ENCODE measurements around the gene ASB16. TPM values are rescaled to one million over a fixed set of nuclear protein-coding genes. Genes with fewer than 3 reads are reported as not detected.

The ASB16 gene
- total RNA-seq, 5 donors from 2014 or later (not counting 1 experiment from before 2014, with no cell fraction given) = 0.15 TPM; not detected in 4

DNA sequence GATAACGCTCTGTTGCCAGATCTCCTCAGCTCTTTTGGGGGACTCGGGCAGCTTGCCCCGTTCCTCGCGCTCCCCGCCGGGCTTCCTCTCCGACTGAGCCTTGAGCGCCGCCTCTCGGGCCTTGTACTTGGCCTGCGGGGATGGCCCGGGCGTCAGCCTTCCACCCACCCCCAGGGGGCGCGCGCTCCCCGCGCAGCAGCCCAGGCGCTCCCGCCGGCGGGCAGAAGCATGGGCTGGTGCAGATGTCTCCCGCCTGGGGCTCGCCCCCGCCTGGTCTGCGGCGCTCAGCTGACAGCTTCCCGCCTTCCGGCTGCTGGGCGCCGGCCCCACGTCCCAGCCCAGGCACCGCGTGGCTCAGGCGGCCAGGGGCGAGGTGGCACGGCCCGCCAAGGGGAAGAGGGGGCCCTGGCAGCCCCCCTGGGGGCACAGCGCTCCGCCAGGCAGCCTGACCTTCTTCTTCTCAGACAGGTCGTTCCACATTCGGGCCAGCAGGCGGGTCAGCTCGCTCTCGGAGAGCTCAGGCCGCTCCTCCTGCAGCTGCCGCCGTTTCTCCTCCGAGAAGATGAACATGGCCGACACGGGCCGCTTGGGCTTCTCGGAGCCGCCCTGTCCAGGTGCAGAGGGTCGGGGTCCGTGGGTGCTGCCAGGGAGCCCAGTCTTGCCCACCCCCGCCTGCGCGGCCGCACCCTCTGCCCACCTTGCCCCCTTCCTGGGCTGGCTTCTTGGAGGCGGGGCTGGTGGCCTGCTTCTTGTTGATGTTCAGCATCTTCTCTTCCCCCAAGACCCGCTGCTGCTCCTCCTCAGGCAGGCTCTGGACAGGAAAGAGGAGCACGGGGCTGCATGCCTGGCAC, 40.1 kb downstream of the ASB16 start:
- Mint-ChIP-seq H3K4me3 (peak overlapping the region; percentile 34 to 62 (median 50)), H3K4me1 (peaks cover 54 to 68% (median 63%) of the 10 kb centered on the region in 3 donors), H3K9me3 (no peaks in the 10 kb centered on the region), H3K36me3 (peaks cover 36% of the 10 kb centered on the region), H3K27ac (peak overlapping the region; percentile 70 to 83), H3K27me3 (no peaks in the 10 kb centered on the region)
- POLR2A ChIA-PET = interaction anchor here in 1 of 2 donors (0.5 to 0.6 kb wide), 2 partner anchors 15 to 54 kb away, joined by 4 to 6 read pairs; no protein-coding TSS in a partner anchor
- H3K4me3 ChIP-seq (ENCODE audit: control insufficient read depth in 1 of 2, extremely low read depth in 1 of 2, low read length in 1 of 2) = no peak overlapping the region
- CTCF ChIA-PET = interaction anchor here (0.5 to 2.0 kb wide), 15 partner anchors 9 to 138 kb away, joined by 3 to 13 read pairs (median 5); partner anchors contain the start of genes GRN (in 2 of the 2), HDAC5 (in 1 of the 2) and TMUB2 (in 1 of the 2)
- DNase-seq (peak; percentile 81 to 95 (median 89)), ATAC-seq (replicated peaks in 1 of 4) (peak; percentile 95 to 96 (median 96))
- peak overlapping the region; percentile 62 for H3K27ac ChIP-seq (ENCODE audit: low read length)
- peaks cover 17 to 73% of the 10 kb centered on the region in 2 experiments for H3K4me1 ChIP-seq (ENCODE audit: control insufficient read depth in 1 of 2, extremely low read depth in 1 of 2, insufficient read depth in 2 of 2, low read length in 2 of 2)
- no peaks in the 10 kb centered on the region for H3K27me3 ChIP-seq (replicated peaks in 1 of 2; ENCODE audit: control insufficient read depth in 2 of 2, extremely low read depth in 1 of 2, insufficient read depth in 2 of 2, low read length in 1 of 2)
- WGBS (ENCODE audit: insufficient coverage) = 32% methylated on average over 58 of the region's 64 CpGs
- H3K36me3 ChIP-seq (ENCODE audit: control insufficient read depth in 2 of 2, extremely low read depth in 1 of 2, insufficient read depth in 1 of 2, low read length in 1 of 2) = peaks cover 29 to 76% of the 10 kb centered on the region in 2 donors
- H3K9me3 ChIP-seq = no peaks in the 10 kb centered on the region

- H3K36me3 ChIP-seq (ENCODE audit: control insufficient read depth in 2 of 2, extremely low read depth in 1 of 2, insufficient read depth in 1 of 2, low read length in 1 of 2) = peaks cover 29 to 85% of the 10 kb centered on the region in 2 donors
- H3K36me3 Mint-ChIP-seq = peaks cover 46% of the 10 kb centered on the region
- H3K4me3 ChIP-seq (ENCODE audit: control insufficient read depth in 1 of 2, extremely low read depth in 1 of 2, low read length in 1 of 2) = no peak overlapping the region
- DNase-seq (no peak), ATAC-seq (replicated peaks in 1 of 4) (no peak)
- H3K27ac Mint-ChIP-seq = peak overlapping the region; percentile 23 to 52
- POLR2A ChIA-PET = interaction anchor here in 1 of 2 donors (0.6 kb wide), 1 partner anchor 25 kb away, joined by 3 read pairs; no protein-coding TSS in a partner anchor
- H3K27me3 Mint-ChIP-seq = no peaks in the 10 kb centered on the region
- WGBS (ENCODE audit: insufficient coverage) = 93% methylated on average over 15 of the region's 30 CpGs
- peaks cover 64 to 72% (median 66%) of the 10 kb centered on the region in 3 donors for H3K4me1 Mint-ChIP-seq
- no peak overlapping the region for H3K27ac ChIP-seq (ENCODE audit: low read length)
- CTCF ChIA-PET = interaction anchor here (0.6 to 2.0 kb wide), 5 partner anchors 9 to 134 kb away, joined by 3 to 12 read pairs (median 5); partner anchors contain the start of gene GRN (in 1 of the 2)
- no peaks in the 10 kb centered on the region for H3K27me3 ChIP-seq (replicated peaks in 1 of 2; ENCODE audit: control insufficient read depth in 2 of 2, extremely low read depth in 1 of 2, insufficient read depth in 2 of 2, low read length in 1 of 2)
- no peaks in the 10 kb centered on the region for H3K9me3 Mint-ChIP-seq
- H3K9me3 ChIP-seq = no peaks in the 10 kb centered on the region
- peak overlapping the region in 1 of 3 donors; percentile 38 for H3K4me3 Mint-ChIP-seq
- H3K4me1 ChIP-seq (ENCODE audit: control insufficient read depth in 1 of 2, extremely low read depth in 1 of 2, insufficient read depth in 2 of 2, low read length in 2 of 2) = peaks cover 27 to 82% of the 10 kb centered on the region in 2 experiments
Observed at GRCh38 chr17:44211281-44212265, 41.1 kb downstream of the ASB16 start.

DNA sequence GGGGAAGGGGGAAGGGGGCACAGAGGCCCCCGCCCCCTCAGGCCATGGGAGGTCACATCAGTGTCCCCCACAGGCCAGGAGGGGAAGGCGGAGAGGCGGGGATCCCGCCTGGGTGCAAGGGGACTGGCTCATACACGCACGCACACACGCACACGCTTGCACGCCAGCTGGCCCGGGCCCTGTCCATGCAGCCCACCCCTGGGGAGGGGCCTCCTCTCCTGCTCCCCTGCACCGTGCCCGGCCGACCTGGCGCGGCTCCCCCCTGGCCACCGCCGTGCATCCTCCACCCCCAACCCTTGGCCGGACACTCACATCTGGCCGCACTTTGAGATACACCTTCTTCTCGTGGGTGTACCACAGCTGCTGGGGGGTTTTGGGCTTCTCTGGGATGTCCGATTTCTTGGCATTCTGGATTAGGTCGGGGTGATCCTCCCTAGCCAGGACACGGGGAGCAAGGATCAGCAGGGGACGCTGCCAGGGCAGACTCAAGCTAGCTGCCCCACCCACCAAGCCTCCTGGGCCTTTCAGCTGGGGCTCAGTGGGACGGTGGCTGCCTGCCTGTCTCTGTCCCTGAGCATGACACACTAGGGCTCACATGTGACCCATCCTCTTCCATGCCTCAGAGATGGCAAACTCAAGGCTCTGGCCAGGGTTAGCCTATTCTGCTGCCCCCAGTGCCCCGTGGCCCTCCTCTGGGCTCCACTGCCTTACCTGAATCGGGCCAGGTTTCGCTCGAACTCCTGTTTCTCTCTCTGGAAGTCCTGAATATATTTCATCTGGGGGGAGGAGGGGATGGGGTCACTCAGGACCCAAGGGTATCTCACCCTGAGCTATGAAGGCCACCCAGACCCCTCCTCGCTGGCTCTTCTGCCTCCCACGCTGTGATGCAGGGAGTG, 42.3 kb downstream of the ASB16 start:
- Histone ChIP-seq H3K36me3 (ENCODE audit: control insufficient read depth in 2 of 2, extremely low read depth in 1 of 2, insufficient read depth in 1 of 2, low read length in 1 of 2) (peaks cover 29 to 76% of the 10 kb centered on the region in 2 donors), H3K27ac (ENCODE audit: low read length) (peak overlapping the region; percentile 2), H3K27me3 (replicated peaks in 1 of 2; ENCODE audit: control insufficient read depth in 2 of 2, extremely low read depth in 1 of 2, insufficient read depth in 2 of 2, low read length in 1 of 2) (no peaks in the 10 kb centered on the region), H3K4me1 (ENCODE audit: control insufficient read depth in 1 of 2, extremely low read depth in 1 of 2, insufficient read depth in 2 of 2, low read length in 2 of 2) (peaks cover 37 to 90% of the 10 kb centered on the region in 2 experiments), H3K9me3 (no peaks in the 10 kb centered on the region), H3K4me3 (ENCODE audit: control insufficient read depth in 1 of 2, extremely low read depth in 1 of 2, low read length in 1 of 2) (no peak overlapping the region)
- peak overlapping the region in 1 of 3 donors; percentile 80 for H3K4me3 Mint-ChIP-seq
- ChIA-PET CTCF (interaction anchor here (0.6 to 1.5 kb wide), 2 partner anchors 104 to 133 kb away, joined by 4 read pairs; no protein-coding TSS in a partner anchor), POLR2A (interaction anchor here in 1 of 2 donors (0.6 kb wide), 1 partner anchor 27 kb away, joined by 3 read pairs; no protein-coding TSS in a partner anchor)
- peaks cover 75 to 81% (median 78%) of the 10 kb centered on the region in 3 donors for H3K4me1 Mint-ChIP-seq
- DNase-seq = no peak
- H3K27ac Mint-ChIP-seq = peak overlapping the region; percentile 94 to 98
- no peaks in the 10 kb centered on the region for H3K27me3 Mint-ChIP-seq
- H3K36me3 Mint-ChIP-seq = peaks cover 46% of the 10 kb centered on the region
- H3K9me3 Mint-ChIP-seq = no peaks in the 10 kb centered on the region
- no peak for ATAC-seq (replicated peaks in 1 of 4)
- 98% methylated on average over 13 of the region's 31 CpGs for WGBS (ENCODE audit: insufficient coverage)

DNA sequence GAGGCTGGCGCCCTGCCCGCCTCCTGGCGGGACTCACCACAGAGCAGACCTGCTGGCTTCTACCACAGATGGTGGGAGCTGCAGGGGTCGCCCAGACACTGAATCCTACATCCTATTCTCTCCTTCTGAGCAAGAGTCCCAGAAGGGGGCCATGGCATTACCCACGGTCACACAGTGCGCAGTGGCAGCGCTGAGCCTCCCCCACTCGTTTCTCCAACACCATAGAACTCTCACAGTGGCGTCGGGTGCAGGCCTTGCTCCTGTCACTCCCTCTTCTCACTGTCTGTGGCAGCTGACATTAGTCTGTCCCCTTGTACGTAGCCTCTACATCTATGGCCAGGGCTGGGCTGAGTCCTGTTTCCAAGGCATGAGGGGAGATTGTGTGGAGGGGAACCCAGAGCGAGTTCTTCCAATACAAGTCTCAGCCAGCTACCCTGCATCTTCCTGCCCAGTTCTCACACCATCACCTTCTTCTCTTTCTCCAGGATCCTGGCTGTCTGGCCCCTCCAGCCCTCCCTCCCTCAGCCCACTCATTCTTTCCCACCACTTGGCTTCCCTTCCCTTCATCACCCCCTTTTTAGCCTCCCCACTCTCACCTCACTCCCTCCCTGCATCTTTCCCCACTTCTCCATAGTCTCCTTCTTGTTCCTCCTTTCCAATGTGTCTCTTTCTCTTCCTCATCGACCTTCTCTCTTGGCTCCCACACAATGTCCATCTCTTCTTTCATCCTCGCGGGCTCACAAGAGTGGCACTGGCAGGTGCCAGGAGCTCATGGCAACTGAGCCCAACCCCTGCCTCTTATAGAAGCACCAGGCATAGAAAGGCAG, 43.1 kb downstream of the ASB16 start:
- 90% methylated on average over 10 of the region's 15 CpGs for WGBS (ENCODE audit: insufficient coverage)
- Mint-ChIP-seq H3K36me3 (peaks cover 42% of the 10 kb centered on the region), H3K4me3 (peak overlapping the region in 1 of 3 donors; percentile 80), H3K27ac (peak overlapping the region; percentile 94 to 98), H3K4me1 (peaks cover 74 to 78% (median 75%) of the 10 kb centered on the region in 3 donors), H3K27me3 (no peaks in the 10 kb centered on the region), H3K9me3 (no peaks in the 10 kb centered on the region)
- Histone ChIP-seq H3K27me3 (replicated peaks in 1 of 2; ENCODE audit: control insufficient read depth in 2 of 2, extremely low read depth in 1 of 2, insufficient read depth in 2 of 2, low read length in 1 of 2) (no peaks in the 10 kb centered on the region), H3K4me1 (ENCODE audit: control insufficient read depth in 1 of 2, extremely low read depth in 1 of 2, insufficient read depth in 2 of 2, low read length in 2 of 2) (peaks cover 38 to 95% of the 10 kb centered on the region in 2 experiments), H3K9me3 (no peaks in the 10 kb centered on the region), H3K36me3 (ENCODE audit: control insufficient read depth in 2 of 2, extremely low read depth in 1 of 2, insufficient read depth in 1 of 2, low read length in 1 of 2) (peaks cover 28 to 67% of the 10 kb centered on the region in 2 donors), H3K27ac (ENCODE audit: low read length) (peak overlapping the region; percentile 46), H3K4me3 (ENCODE audit: control insufficient read depth in 1 of 2, extremely low read depth in 1 of 2, low read length in 1 of 2) (no peak overlapping the region)
- ChIA-PET CTCF (interaction anchor here (0.5 to 1.5 kb wide), 3 partner anchors 103 to 132 kb away, joined by 4 read pairs; no protein-coding TSS in a partner anchor), POLR2A (no interaction called here)
- no peak for ATAC-seq (replicated peaks in 1 of 4)
- DNase-seq = no peak

DNA sequence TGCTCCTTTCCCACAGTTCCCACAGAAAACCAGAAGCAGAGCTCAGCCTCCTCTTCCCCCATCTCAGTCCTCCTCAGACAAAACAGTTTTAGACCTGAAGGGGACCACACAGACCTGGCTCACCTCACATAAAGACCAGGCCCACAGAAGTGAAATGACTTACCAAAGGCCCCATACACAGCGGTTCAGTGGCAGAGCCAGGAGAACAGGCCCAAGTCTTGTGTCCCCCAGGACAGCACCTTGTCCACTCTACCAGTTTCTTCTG, 43.7 kb downstream of the ASB16 start:
- no peak for ATAC-seq (replicated peaks in 1 of 4)
- Mint-ChIP-seq H3K36me3 (peaks cover 41% of the 10 kb centered on the region), H3K4me1 (peaks cover 72 to 77% (median 73%) of the 10 kb centered on the region in 3 donors), H3K27me3 (no peaks in the 10 kb centered on the region), H3K9me3 (no peaks in the 10 kb centered on the region), H3K4me3 (peak overlapping the region in 1 of 3 donors; percentile 80), H3K27ac (peak overlapping the region; percentile 94 to 98)
- no peaks in the 10 kb centered on the region for H3K27me3 ChIP-seq (replicated peaks in 1 of 2; ENCODE audit: control insufficient read depth in 2 of 2, extremely low read depth in 1 of 2, insufficient read depth in 2 of 2, low read length in 1 of 2)
- no peak overlapping the region for H3K4me3 ChIP-seq (ENCODE audit: control insufficient read depth in 1 of 2, extremely low read depth in 1 of 2, low read length in 1 of 2)
- no CpG with 5 or more reads among the region's 1 CpG for WGBS (ENCODE audit: insufficient coverage)
- CTCF ChIA-PET = interaction anchor here in 1 of 2 donors (1.5 kb wide), 1 partner anchor 132 kb away, joined by 4 read pairs; no protein-coding TSS in a partner anchor
- POLR2A ChIA-PET = no interaction called here
- peak overlapping the region; percentile 46 for H3K27ac ChIP-seq (ENCODE audit: low read length)
- no peaks in the 10 kb centered on the region for H3K9me3 ChIP-seq
- peaks cover 37 to 90% of the 10 kb centered on the region in 2 experiments for H3K4me1 ChIP-seq (ENCODE audit: control insufficient read depth in 1 of 2, extremely low read depth in 1 of 2, insufficient read depth in 2 of 2, low read length in 2 of 2)
- peaks cover 22 to 62% of the 10 kb centered on the region in 2 donors for H3K36me3 ChIP-seq (ENCODE audit: control insufficient read depth in 2 of 2, extremely low read depth in 1 of 2, insufficient read depth in 1 of 2, low read length in 1 of 2)
- DNase-seq = no peak

Data from T-cell (primary cell).